NCI-H748 (cell line): Measurements from ENCODE around the gene MRPL28.
A peak's percentile ranks its signal among the peaks of the same experiment; 100 is the strongest.
"Not testable (repeated sequence)": the region's sequence is repeated elsewhere in the genome, so short reads cannot be mapped to it uniquely, and the experiment has no call there.

Source experiments
- DNase-seq: peaks from one replicate; lab custom pipeline; 2025; ENCODE audit not compliant: unreplicated experiment; lab: John Stamatoyannopoulos, UW

Gene MRPL28

GRCh38 chr16:391885-392335, 21.6 kb upstream of the MRPL28 start:
- DNase-seq = peak; percentile 53

DNA sequence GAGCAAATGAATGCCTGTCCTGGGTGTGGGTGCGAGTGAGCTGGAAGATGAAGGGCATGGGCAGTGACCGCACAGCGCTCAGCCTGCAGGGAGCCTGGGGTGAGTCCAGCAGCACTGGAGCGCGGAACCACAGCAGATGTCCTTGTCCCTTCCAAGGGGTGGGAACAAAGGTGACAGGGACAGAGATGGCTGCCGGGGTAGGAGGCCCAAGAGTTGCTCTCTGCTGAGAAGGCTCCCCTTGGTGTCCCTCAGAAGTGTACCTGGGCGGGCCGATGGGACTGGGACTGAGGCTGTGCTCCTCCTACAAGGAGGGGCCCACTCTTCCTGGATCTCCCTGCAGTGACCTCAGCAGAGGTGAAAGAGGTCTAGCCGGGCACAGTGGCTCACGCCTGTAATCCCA, 19.0 kb upstream of the MRPL28 start:
- DNase-seq = no peak

DNA sequence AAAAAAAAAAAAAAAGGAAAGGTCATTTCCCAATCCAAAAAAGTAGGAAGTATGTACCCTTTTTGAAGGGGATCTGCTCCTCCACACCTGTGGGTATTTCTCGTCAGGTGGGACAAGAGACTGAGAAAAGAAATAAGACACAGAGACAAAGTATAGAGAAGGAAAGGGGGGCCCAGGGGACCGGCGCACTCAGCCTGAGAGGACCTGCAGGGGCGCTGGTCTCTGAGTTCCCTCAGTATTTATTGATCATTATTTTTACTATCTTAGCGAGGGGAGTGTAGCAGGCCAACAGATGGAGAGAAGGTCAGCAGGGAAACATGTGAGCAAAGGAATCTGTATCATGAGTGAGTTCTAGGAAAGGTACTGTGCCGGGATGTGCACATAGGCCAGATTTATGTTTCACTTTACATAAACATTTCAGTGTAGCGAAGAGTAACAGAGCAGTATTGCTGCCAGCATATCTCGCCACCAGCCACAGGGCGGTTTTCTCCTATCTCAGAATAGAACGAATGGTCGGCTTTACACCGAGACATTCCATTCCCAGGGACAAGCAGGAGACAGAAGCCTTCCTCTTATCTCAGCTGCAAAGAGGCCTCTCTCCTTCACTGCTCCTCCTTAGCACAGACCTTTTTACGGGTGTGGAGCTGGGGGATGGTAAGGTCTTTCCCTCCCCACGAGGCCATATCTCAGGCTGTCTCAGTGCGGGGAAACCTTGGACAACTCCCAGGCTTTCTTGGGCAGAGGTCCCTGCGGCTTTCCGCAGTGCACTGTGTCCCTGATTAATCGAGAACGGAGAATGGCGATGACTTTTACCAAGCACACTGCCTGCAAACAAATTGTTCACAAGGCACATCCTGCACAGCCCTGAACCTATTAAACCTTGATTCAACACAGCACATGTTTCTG, 17.7 kb upstream of the MRPL28 start:
- DNase-seq = not testable (repeated sequence)

DNA sequence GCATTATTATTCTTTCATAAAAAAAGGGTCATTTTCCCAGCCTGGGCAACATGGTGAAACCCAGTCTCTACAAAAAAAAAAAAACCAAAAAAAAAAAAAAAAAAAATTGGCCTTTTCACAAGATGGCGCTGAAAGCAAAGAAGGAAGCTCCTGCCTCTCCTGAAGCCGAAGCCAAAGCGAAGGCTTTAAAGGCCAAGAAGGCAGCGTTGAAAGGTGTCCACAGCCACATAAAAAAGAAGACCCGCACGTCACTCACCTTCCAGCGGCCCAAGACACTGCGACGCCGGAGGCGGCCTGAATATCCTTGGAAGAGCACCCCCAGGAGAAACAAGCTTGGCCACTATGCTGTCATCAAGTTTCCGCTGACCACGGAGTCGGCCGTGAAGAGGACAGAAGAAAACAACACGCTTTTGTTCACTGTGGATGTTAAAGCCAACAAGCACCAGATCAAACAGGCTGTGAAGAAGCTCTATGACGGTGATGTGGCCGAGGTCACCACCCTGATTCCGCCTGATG, 16.4 kb upstream of the MRPL28 start:
- no peak for DNase-seq

GRCh38 chr16:383326-384051, 13.2 kb upstream of the MRPL28 start:
- DNase-seq = peak; percentile 78

DNA sequence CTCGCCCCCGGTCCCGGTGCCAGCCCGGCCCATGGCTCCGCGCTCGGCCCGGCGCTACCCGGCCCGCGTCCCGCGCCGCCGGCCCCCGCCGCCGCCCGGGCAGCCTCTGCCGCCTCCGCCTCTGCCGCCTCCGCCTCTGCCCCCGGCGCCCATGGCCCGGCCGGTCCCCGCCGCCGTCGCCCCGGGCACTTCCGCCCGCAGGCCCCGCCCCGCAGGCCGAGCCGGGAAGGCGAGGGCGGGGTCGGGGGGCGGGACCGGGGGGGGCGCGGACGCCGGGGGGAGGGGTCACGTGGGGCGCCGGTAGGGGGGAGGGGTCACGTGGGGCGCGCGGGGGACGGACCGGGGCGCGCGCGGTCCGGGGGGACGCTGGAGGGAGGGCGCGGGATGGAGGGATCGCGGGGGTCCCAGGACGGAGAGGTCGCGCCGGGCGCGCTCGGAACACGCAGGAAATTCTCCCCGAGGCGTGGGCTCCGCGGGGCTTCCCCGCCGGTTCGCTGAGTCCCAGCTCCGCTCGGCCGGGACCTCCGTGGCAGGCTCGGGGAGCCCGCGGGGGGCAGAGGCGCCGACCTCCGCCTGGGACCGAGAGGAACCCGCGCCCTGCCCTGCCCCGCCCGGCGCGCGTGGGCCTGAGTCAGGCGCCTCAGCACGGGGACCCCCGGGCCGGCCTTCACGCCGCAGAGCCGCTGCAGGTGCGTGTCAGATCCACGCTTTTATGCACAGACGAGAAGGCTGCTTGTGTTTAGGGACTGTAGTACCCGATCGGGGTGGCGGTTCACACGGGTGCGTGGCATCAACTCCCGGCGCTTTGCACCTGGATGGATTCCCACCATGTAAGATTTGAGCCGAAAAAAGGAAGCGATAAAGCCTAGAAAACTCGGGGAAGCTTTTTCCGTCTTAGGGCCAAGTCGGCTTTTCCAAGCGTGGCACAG, 11.7 kb upstream of the MRPL28 start, which contains the start of gene PGAP6:
TSS of gene PGAP6 (minus strand) at position 190 of the 929 bp plus-strand sequence. CDS start at position 33, 157 bp downstream.
- DNase-seq = peak; percentile 52

- peak; percentile 46 for DNase-seq
Measured at GRCh38 chr16:381012-381788, 10.9 kb upstream of the MRPL28 start.

GRCh38 chr16:380762-381011, 10.3 kb upstream of the MRPL28 start:
- DNase-seq = no peak

DNA sequence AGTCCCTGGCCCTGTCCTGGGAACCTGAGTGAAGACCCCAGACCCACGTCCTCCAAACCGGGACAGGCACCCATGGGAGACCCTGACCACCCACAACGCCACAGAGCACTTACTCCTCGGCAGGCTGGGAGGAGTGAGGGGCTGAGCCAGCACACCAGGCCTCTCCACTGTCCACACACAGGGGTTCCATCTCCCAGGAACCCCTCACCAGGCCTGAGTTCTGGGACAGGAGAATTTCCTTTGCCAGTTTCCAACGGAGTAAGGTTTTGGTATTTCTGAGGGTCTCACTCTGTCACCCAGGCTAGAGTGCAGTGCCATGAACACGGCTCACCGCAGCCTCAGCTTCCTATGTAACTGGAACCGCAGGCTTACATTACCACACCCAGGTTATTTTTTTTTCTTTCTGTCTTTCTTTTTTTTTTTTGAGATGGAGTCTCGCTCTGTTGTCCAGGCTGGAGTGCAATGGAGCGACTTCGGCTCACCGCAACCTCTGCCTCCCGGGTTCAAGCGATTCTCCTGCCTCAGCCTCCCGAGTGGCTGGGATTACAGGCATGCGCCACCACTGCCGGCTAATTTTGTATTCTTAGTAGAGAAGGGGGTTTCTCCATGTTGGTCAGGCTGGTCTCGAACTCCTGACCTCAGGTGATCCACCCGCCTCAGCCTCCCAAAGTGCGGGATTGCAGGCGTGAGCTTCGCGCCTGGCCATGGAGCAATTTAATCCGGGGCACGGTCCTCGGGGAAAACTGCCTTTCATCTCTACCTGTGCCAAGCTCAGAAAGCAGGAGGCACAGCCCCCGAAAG, 9.8 kb upstream of the MRPL28 start:
- no peak for DNase-seq

DNA sequence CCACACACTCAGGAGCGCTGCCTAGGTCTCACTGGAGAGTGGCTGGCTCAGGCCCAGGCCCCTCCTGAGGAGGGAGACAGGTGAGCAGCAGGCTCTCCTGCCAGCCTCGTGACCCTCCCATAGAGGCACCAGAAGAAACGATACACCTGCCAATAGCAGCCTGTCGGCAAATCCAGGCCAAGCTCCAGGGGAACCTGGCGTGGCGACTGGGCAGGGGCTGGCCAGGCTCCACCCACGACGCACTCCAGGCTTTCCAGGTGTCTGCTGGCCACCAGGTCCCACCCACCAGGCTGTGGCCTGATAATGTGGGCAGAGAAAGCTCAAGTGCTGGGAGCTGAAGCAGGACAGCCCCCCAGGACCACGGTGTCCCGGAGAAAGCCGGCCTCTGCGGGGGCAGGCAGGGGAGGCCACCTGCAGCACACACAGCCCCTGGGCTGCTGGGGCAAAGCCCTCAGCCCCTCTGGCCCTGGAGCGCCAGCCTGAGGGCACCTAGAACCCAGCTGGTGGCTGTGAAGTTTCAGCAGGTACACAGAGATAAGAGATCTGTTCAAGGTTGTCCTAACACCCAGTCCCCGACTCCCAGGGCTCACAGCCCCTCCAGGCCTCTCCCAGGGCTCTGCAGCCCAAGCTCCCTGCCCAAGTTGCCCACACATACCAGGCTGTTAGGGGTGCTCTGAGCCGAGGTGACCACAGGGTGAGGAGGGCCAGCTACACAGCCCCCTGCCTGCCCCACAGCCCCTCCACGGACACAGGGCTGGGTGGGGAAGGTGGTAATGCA, 9.0 kb upstream of the MRPL28 start:
- peak; percentile 73 for DNase-seq

- DNase-seq = no peak
Measured at GRCh38 chr16:378821-379182, 8.5 kb upstream of the MRPL28 start.

GRCh38 chr16:378113-378820, 7.9 kb upstream of the MRPL28 start:
- not testable (repeated sequence) for DNase-seq

- no peak for DNase-seq
Measured at GRCh38 chr16:377419-377951, 7.1 kb upstream of the MRPL28 start.

- no peak for DNase-seq
Measured at GRCh38 chr16:376817-377418, 6.6 kb upstream of the MRPL28 start.

- DNase-seq = no peak
Measured at GRCh38 chr16:375927-376816, 5.8 kb upstream of the MRPL28 start.

DNA sequence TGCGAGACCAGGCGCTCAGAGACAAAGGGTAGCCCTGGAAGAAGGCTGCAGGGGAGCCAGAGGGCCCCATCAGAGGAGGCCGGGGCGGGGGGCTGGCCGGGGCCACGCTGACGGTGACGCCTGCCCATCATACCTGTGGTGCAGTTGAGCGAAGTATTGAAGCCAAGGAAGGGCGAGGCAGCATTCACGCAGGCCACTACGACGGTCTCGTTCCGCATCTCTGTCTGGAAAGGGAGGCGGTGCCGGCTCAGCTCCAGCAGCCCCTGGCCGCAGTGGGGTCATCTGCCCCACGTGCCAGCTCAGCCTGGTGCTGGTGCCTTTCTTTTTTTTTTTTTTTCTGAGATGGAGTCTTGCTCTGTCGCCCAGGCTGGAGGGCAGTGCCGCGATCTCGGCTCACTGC, 4.9 kb upstream of the MRPL28 start:
- no peak for DNase-seq

GRCh38 chr16:374616-374926, 4.2 kb upstream of the MRPL28 start:
- DNase-seq = no peak
